HuH-7.5 (cell line): Measurements from ENCODE around the gene CAPZA1.

ENCODE experiments used
- DNase-seq: peaks from one replicate; pipeline ENCODE4 v3.0.0; 2011; ENCODE audit warnings: low spot score

CAPZA1 gene

GRCh38 chr1:112677501-112677900 is 57.9 kb downstream of the CAPZA1 start:
- no peak for DNase-seq

- no peak for DNase-seq
Observed at GRCh38 chr1:112678605-112679004, 59.0 kb downstream of the CAPZA1 start.

- no peak for DNase-seq
Observed at GRCh38 chr1:112685913-112686312, 66.3 kb downstream of the CAPZA1 start.

- no peak for DNase-seq
Observed at GRCh38 chr1:112686417-112686816, 66.8 kb downstream of the CAPZA1 start.

GRCh38 chr1:112686835-112687234 is 67.2 kb downstream of the CAPZA1 start:
- no peak for DNase-seq

GRCh38 chr1:112687361-112687760 is 67.7 kb downstream of the CAPZA1 start:
- no peak for DNase-seq

- DNase-seq: no peak
Observed at GRCh38 chr1:112687785-112688496, 68.3 kb downstream of the CAPZA1 start.

GRCh38 chr1:112688781-112689193 is 69.2 kb downstream of the CAPZA1 start:
- DNase-seq: no peak

- DNase-seq: no peak
Observed at GRCh38 chr1:112689196-112689841, 69.7 kb downstream of the CAPZA1 start.

- DNase-seq: no peak
Observed at GRCh38 chr1:112689842-112690237, 70.2 kb downstream of the CAPZA1 start.

GRCh38 chr1:112692681-112693080 is 73.0 kb downstream of the CAPZA1 start:
- no peak for DNase-seq

- no peak for DNase-seq
Observed at GRCh38 chr1:112693821-112694220, 74.2 kb downstream of the CAPZA1 start.

GRCh38 chr1:112694363-112694929 is 74.8 kb downstream of the CAPZA1 start:
- no peak for DNase-seq

GRCh38 chr1:112695276-112695675 is 75.6 kb downstream of the CAPZA1 start:
- DNase-seq: no peak

GRCh38 chr1:112696578-112697314 is 77.1 kb downstream of the CAPZA1 start:
- no peak for DNase-seq

GRCh38 chr1:112697781-112698201 is 78.2 kb downstream of the CAPZA1 start:
- no peak for DNase-seq

GRCh38 chr1:112698366-112699310 is 79.0 kb downstream of the CAPZA1 start:
- no peak for DNase-seq

- DNase-seq: no peak
Observed at GRCh38 chr1:112699425-112700144, 80.0 kb downstream of the CAPZA1 start.

GRCh38 chr1:112700290-112701226 is 80.9 kb downstream of the CAPZA1 start:
- DNase-seq: peak; percentile 78
